HG02623 (cell line): ENCODE data around the gene PC.
A peak's percentile ranks its signal among the peaks of the same experiment; 100 is the strongest.
"Not testable (repeated sequence)": the region's sequence is repeated elsewhere in the genome, so short reads cannot be mapped to it uniquely, and the experiment has no call there.

ENCODE experiments used
- ATAC-seq: cut with Tn5 transposase; IDR thresholded peaks from one replicate; pipeline ENCODE4 v1.9.1; 2021; ENCODE audit warnings: moderate library complexity; ENCODE audit not compliant: unreplicated experiment

Gene PC, protein sequence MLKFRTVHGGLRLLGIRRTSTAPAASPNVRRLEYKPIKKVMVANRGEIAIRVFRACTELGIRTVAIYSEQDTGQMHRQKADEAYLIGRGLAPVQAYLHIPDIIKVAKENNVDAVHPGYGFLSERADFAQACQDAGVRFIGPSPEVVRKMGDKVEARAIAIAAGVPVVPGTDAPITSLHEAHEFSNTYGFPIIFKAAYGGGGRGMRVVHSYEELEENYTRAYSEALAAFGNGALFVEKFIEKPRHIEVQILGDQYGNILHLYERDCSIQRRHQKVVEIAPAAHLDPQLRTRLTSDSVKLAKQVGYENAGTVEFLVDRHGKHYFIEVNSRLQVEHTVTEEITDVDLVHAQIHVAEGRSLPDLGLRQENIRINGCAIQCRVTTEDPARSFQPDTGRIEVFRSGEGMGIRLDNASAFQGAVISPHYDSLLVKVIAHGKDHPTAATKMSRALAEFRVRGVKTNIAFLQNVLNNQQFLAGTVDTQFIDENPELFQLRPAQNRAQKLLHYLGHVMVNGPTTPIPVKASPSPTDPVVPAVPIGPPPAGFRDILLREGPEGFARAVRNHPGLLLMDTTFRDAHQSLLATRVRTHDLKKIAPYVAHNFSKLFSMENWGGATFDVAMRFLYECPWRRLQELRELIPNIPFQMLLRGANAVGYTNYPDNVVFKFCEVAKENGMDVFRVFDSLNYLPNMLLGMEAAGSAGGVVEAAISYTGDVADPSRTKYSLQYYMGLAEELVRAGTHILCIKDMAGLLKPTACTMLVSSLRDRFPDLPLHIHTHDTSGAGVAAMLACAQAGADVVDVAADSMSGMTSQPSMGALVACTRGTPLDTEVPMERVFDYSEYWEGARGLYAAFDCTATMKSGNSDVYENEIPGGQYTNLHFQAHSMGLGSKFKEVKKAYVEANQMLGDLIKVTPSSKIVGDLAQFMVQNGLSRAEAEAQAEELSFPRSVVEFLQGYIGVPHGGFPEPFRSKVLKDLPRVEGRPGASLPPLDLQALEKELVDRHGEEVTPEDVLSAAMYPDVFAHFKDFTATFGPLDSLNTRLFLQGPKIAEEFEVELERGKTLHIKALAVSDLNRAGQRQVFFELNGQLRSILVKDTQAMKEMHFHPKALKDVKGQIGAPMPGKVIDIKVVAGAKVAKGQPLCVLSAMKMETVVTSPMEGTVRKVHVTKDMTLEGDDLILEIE

DNA sequence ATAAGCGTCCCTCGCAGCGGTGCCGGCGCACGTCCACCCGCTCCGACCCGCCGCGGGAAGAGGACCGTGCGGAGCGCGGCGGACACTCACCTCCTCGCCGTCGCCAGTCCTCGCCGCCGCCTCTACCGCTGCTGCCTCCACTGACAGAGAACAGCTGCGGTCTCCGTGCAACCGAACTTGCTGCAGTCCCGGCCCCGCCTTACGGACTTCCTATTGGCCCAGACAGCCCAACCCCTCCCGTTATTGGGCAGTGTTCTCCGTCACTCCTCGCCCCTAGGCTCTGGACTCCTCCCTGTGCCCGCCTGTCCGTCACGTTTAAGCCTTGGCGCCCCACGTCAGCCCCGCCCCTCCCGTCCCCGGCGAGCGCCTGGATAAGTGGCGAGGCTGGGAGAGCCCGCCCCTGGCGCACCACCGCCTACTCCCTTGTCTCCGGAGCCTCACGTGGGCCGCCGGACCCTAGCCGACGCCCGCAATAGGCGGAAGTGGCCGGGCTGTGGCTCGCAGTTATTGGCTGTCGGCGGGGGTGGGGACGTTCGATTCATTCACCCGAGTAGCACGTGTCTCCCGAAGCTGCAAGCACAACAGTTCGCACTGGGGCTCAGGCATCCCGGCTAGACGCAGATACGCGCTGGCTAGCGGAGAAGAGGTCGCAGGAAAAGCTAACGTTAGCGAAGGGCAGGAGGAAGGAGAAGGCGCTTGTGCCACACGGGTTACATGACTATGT, at the start of gene PC:
Gene PC, minus strand, starts transcription at position 152 of the 724 bp plus-strand sequence. CDS start 86,224 bp downstream, outside the sequence.
- ATAC-seq, result peak; percentile 80

DNA sequence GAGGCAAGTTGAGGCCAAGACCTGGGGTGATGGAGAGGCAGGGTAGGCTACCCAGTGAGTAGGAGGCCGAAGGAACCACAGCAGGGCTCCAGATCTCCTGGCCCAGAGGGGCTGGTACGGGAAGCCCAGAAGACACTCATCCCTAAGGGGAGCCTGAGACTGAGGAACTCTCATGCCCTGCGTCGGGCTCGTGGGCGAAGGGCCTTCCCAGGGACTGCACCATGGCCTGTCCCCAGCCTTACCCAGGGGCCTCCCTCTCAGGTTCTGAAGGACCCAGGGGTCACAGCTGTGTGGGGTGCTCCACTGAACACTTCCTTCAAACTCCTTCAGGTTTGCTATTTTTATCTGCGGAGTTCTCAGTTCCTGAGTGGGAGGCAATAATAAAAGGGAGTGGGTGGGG, 48.9 kb upstream of the PC start:
- ATAC-seq, result no peak

DNA sequence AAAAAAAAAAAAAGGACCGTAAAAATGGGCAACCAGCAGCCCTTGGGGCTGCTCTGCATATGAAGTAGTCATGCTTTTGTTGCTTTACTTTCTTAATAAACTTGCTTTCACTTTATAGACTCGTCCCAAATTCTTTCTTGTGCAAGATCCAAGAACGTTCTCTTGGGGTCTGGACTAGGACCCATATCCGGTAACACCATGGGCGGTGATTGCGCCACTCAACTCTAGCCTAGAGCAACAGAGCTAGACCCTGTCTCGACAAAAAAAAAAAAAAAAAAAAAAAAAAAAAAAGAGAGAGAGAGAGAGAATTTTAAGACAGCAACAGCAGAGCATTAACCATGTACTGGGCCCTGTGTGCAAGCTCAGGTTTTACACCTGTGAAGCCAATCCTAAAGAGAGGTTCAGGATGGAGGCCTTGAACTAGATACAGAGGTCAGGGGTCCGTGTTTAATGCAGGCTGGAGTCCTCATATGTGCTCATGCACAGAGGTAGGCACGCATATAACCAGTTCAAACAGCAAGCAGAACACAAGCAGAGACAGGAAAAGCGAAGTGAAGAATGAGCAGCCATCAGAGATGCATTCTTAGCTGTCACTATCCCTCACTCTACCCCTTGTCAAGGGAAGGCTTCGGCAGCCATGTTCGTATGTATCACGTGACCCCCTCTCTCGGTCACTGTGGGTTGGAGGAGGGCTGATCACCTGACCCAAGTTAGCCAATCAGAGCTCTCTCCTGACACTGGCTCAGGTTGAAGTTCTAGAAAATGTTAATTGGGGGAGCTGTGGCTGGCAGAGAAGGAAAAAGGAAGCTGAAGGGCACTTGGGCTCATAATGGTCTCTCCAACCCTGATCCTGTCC, 48.1 kb upstream of the PC start:
- ATAC-seq, result no peak

DNA sequence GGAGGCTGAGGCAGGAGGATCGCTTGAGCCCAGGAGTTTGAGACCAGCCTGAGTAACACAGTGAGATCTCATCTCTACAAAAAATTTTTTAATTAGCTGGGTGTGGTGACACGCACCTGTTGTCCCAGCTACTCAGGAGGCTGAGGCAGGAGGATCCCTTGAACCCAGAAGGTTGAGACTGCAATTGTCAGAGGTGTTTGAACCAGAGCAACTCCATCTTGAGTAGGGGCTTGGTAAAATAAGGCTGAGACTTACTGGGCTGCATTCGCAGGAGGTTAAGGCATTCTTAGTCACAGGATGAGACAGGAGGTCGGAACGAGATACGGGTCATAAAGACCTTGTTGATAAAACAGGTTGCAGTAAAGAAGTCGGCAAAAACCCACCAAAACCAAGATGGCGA, 47.0 kb upstream of the PC start:
- not testable (repeated sequence) for ATAC-seq

DNA sequence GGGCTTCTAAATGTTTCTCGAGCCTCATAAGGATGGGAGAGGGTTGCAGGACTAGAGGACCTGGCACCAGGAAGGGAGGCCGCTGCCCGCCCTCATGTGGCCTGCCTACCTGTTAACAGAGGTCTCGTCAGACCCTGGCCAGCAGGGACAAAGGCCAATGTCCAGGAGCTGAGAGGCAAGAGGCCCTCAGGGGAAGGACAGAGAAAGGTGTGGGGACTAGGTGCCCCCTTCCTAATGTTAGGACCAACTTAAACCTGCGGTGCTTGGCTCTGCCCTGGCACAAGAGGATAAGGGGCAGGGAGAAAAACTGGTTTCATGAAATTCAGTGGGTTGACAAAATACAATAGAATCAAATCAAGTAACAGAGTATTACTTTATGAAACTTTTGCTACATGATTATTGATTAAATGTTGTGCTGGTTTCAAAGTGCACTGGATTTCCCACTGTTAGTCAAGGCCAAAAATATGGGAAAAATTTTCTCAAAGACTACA, 44.8 kb upstream of the PC start:
- no peak for ATAC-seq

DNA sequence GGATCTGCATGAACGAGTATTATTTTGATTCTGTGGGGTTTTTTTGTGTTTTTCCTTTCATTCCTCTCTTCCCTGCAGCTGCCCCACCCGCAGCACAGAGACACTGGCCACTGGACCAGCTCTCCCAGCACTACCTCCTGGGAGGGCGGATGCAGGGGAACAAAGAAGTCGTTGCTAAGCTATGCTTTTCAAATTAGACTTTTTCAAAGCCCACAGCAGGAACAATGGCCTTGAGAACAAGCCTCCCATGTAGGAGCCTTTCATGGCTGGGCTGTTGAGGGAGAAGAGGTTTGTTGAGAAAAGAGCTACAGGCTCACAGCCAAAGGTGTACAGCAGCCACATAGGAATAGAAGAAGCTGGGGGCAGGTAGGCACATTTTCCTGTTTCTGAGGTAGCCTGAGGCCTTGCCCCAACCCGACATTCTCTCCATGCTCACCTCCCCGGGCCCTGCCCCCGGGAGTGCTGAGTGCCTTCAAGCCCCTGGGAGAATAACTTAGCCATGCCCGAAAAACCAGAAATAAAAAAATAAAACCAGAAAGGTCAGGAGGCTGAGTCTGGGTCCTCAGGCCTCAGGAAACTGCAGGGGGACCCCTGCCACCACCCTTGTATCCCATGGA, 44.2 kb upstream of the PC start:
- no peak for ATAC-seq

DNA sequence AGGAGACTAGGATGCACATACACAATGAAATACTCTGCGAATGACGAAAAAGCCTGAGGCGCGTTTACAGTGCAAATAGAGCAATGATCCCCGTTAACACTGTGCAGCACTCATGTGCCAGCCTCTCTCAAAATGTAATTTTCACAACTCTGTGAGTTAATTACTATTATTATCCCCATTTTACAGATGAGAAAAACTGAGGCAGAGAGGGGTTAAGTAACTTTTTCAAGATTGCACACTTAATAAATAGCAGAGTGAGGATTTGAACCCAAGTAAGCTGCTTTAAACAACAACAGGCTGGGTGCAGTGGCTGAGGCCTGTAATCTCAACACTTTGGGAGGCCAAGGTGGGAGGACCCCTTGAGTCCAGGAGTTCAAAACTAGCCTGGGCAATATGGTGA, 43.1 kb upstream of the PC start:
- no peak for ATAC-seq

DNA sequence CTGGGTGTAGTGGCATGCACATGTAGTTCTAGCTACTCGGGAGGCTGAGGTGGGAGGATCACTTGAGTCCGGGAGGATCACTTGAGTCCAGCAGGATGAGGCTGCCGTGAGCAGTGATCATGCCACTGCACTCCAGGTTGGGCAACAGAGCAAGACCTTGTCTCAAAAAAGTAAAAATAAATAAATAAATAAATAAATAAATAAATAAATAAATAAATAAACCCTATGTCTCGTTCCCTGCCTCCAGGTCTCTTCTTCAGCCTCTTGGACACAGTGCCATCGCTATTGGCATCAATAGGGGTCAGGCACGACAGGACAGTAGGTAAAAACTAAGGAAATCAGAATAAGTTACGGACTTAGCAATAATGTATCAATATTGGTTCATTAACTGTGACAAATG, 41.4 kb upstream of the PC start:
- no peak for ATAC-seq

DNA sequence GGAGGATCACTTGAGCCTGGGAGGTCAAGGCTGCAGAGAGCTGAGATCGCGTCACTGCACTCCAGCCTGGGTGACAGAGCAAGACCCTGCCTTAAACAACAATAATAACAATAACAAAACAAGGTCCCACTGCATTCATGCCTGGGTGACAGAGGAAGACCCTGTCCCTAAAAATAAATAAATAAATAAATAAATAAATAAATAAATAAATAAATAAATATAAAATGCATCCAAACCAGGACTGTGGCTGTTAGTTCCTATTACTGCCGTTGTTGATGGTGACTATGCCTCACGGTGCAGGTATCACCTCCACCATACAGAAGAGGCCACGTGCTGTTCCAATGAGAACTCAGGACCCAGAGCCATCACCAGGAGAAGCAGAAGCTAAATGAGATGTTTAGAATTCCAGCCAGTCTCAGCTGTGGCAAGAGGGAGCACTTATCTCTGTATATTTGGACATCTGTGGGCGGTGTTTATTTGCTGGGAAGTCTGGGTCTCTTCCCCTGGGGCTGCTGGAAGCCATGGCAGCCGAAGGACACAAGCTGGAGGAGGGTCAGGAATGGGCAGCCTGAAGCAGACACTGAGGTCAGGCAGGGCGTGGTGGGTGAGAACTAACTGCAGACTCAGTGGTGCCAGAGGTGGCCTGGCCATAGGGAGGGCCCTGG, 38.6 kb upstream of the PC start:
- no peak for ATAC-seq

DNA sequence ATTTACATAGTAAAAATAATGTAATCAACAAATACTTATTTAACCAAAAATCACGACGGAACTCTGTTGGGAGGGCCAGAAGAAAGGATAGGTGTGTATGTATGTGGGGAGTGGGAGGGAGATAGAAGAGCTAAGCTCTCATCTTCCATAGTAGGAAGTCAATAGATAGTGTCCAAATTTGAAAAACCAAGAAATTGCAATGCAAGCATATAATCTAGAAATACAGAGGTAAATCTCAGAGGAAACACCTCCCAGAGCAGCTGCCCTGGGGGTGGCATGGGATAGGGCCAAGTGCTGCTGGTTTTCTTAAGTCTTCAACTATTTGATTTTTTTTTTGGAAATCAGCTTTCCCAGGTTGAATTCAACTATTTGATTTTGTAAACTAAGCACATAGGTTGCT, 33.9 kb upstream of the PC start:
- no peak for ATAC-seq

DNA sequence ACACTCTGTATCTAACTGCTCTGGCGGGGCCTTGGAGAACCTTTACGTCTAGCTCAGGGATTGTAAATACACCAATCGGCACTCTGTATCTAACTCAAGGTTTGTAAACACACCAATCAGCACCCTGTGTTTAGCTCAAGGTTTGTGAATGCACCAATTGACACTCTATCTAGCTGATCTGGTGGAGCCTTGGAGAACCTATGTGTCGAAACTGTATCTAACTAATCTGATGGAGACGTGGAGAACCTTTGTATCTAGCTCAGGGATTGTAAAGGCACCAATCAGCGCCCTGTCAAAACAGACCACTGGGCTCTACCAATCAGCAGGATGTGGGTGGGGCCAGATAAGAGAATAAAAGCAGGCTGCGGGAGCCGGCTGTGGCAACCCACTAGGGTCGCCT, 31.2 kb upstream of the PC start:
- not testable (repeated sequence) for ATAC-seq

DNA sequence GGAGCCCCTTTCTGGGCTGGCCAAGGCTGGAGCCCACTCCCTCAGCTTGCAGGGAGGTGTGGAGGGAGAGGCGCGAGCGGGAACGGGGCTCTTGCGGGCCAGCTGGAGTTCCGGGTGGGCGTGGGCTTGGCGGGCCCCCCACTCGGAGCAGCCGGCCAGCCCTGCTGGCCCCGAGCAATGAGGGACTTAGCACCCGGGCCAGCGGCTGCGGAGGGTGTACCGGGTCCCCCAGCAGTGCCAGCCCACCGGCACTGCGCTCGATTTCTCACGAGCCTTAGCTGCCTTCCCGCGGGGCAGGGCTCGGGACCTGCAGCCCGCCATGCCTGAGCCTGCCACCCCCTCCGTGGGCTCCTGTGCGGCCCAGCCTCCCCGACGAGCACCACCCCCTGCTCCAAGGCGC, 30.6 kb upstream of the PC start:
- ATAC-seq, result not testable (repeated sequence)

DNA sequence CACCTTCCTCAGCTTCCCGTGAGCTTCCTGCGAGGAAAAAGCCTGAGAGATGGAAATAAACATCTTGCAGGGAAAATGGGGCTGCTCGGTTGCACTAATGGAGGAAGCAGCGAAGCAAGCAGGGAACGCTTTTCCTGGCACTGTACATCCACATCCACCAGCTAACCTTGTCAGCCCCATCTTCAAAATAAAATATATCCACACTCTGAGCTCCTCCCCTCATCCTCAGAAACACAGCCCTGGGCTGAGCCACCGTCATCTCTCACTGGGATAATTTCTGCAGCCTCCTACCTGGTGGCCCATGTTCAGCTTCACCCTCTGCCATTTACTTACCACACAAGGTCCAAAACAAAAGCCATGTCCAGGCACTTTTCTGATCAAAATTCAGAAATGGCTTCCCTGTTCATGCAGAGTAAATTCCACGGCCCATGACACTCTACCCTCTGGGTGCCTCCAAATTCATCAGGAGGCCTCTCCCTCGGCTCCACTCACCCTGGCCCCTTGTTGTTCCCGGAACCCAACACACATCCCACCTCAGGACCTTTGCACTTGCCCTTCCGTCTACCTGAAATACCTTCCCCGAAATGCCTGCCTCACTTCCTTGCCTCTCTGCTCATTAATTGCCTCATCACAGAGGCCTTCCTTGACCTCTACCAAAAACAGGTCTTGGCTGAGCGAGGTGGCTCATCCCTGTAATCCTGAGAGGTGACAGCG, 29.9 kb upstream of the PC start:
- ATAC-seq, result no peak

DNA sequence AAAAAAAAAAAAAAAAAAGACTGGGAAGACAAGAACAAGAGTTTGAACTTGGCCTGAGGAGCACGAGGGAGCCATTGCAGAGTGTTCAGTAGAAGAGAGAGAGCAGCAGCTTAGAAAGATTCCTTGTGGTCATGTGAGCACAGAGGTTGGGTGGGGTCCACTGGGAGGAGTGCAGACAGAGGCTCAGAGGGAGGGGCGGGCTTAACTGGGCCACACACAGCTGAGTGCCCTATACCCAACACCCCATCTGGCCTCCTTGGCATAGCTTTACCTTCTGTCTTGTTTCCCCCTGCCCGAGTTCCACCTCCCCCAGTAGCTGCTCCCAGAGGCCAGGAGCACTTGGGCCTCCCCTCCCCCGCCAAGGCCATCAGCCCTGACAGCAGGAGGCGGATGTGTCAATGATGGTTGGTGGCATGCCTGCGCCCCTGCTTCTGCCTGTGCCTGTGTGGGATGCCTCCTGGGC, 29.0 kb upstream of the PC start:
- ATAC-seq, result no peak

DNA sequence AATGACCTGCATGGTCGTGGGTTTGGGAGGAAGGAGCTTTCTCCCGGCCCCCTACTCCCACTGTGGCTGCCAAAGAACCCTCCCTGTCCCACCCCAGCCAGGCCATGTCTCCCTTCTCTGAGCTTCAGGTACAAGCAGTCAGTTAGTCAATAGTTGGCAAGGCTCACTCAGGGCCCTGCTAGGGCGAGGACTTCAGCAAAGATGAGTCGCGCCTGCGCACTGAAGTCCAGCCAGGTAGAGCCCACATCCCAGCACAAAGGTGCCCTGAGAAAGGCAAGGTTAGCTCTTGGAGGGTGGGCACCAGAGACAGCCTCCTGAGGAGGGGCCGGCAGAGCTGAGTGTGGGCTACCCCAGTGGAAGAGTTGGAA, 28.0 kb upstream of the PC start:
- ATAC-seq, result no peak

DNA sequence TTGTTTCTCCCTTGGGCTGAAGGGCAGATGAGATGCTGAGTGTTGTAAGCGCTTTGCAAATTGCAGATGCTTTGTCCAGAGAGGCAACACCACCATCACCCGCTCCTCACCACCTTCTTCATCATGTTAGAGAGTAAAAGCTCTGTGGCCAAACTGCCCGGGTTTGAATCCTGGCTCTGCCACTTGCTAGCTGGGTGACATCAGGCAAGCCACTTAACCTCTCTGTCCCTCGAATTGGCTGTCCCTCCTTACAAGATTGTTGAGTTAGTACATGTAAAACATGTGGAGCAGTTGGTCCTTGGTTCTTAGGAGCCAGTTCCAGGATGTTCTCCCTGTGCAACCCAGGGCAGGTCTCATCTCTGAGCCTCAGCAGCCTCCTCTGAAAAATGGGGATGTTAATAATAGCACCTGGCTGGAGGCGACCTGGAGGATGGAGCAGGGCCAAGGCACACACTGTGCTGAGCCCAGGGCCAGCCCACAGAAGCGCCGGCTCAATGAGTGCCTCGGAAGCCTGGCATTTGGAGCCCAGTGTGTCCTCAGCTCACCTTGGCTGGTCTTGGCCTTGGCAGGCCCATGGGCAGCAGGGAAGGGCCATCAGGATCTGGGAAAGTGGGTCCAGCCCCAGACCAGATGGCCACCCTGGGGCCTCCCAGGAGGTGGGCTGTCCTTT, 27.5 kb upstream of the PC start:
- no peak for ATAC-seq

DNA sequence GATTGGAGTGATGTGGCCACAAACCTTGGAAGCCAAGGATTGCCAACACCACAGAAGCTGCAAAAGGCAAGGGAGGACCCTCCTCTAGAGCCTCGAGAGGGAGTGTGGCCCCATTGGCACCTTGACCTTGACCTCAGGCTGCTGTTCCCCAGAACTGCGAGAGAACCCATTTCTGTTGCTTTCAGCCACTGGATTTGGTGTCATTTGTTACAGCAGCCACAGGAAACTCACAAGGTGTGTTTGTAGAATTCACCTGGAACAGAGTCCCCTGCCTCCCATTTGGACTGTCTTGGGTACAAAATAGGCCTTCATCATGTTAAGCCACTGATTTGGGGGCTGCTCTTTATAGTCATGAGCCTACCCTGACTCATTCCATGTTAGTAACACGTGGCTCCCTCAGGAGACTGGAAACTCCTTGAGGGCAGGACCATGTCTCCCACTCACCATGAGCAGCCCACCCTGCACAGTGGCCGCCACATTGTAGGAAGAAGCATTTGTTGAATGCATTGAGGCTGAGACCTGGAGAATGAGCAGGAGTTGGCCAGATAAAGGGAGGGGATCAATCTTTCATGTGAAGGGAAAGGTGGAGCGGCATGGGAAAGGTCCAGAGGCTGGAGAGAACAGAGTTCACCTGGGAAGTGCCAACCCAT, 25.2 kb upstream of the PC start:
- ATAC-seq, result no peak
